Spleen (tissue), 11 donors: ENCODE data around the gene TRIM41. TPM values are rescaled to one million over a fixed set of nuclear protein-coding genes. Genes with fewer than 3 reads are reported as not detected.
"Not testable (repeated sequence)": the region's sequence is repeated elsewhere in the genome, so short reads cannot be mapped to it uniquely, and the experiment has no call there.

ENCODE experiments used
- DNase-seq: peaks from one replicate; pipeline ENCODE4 v3.0.0-alpha.2; 2020
- H3K27ac ChIP-seq, 8 donors: fragments of 200-600 bp; sonication (generic) in 7 of 8; 1 replicate in 4 of 8; 2 replicates in 4 of 8; pipeline versions ENCODE4 v1.5.0 to v1.8.0; 2016 to 2021; ENCODE audit warnings: inconsistent platforms in 4 of 8, mild to moderate bottlenecking in 4 of 8, moderate library complexity in 1 of 8
- H3K27me3 ChIP-seq, 7 donors: fragments of 200-600 bp; sonication (generic) in 6 of 7; replicated peaks in 1 of 7; 1 replicate in 4 of 7; 2 replicates in 3 of 7; pipeline versions ENCODE4 v1.5.0 to v1.8.0; 2016 to 2021; ENCODE audit warnings: inconsistent platforms in 3 of 7, mild to moderate bottlenecking in 1 of 7
- H3K36me3 ChIP-seq, 6 donors: fragments of 200-600 bp; sonication (generic) in 5 of 6; 1 replicate in 4 of 6; 2 replicates in 2 of 6; pipeline versions ENCODE4 v1.5.0 to v1.8.0; 2016 to 2021; ENCODE audit warnings: inconsistent platforms in 2 of 6
- H3K4me1 ChIP-seq, 6 donors: fragments of 200-600 bp; sonication (generic) in 5 of 6; 1 replicate in 3 of 6; 2 replicates in 3 of 6; pipeline versions ENCODE4 v1.5.0 to v1.8.0; 2016 to 2021; ENCODE audit warnings: inconsistent platforms in 3 of 6
- H3K4me3 ChIP-seq, 8 donors: fragments of 200-600 bp; sonication (generic) in 7 of 8; 1 replicate in 4 of 8; 2 replicates in 4 of 8; pipeline versions ENCODE4 v1.5.0 to v1.8.0; 2016 to 2021; ENCODE audit warnings: inconsistent platforms in 4 of 8, mild to moderate bottlenecking in 4 of 8, moderate library complexity in 2 of 8
- H3K9me3 ChIP-seq, 8 donors: fragments of 200-600 bp; sonication (generic) in 7 of 8; 1 replicate in 4 of 8; 2 replicates in 4 of 8; pipeline versions ENCODE4 v1.5.0 to v1.8.0; 2016 to 2021; ENCODE audit warnings: inconsistent platforms in 4 of 8
- POLR2A ChIP-seq, 3 donors: fragments of 450-650 bp; IDR thresholded peaks; one replicate each; pipeline ENCODE4 v1.5.1; 2017; ENCODE audit warnings: antibody characterized with exemption in 3 of 3, mild to moderate bottlenecking in 1 of 3
- POLR2AphosphoS5 ChIP-seq, 3 donors: sonication (generic); formaldehyde crosslinking; IDR thresholded peaks; one replicate each; pipeline ENCODE4 v1.5.1; 2017; ENCODE audit warnings: antibody characterized with exemption in 3 of 3
- WGBS, 5 donors: extraction: QIAGEN DNeasy Blood & Tissue Kit in 3 of 5; methylation state at CpG; one replicate each; pipeline versions ENCODE4 v1.1.5 to v1.1.7; 2013 to 2018; 5-methylcytosine and 5-hydroxymethylcytosine counted together
- intact Hi-C: fragments of 100-400 bp; cut with DNase I; formaldehyde crosslinking; loops from one replicate; pipeline ENCODE4 v1.15.0; 2023; ENCODE audit warnings: low total_unique reads
- polyA plus RNA-seq, 3 donors: library from polyadenylated mRNA; stranded (reverse); fragments of 200-250 nt; gene quantifications; one replicate each; pipeline ENCODE4 v1.2.1, GENCODE V29; 2013
- total RNA-seq, 7 donors: library from RNA; depleted of rRNA in 3 of 7; stranded (reverse); fragments of >200 nt in 3 of 7; fragmentation: NEBNext Ultra II Directional in 4 of 7; extraction: Animal tissue kit (Norgen Biotek cat#: 25700) in 4 of 7; gene quantifications; one replicate each; pipeline versions ENCODE4 v1.1.0 to v1.2.1, GENCODE V29; 2016 to 2021
- TF ChIP-seq, protein P1 (sequence below), 11 experiments: fragments of 200-600 bp in 7 of 11; fragments of 450-650 bp in 4 of 11; sonication (generic) in 4 of 11; IDR thresholded peaks in 8 of 11; conservative IDR thresholded peaks in 3 of 11; 1 replicate in 7 of 11; 2 replicates in 4 of 11; pipeline versions ENCODE4 v1.4.0 to v1.8.0; 2016 to 2021; ENCODE audit warnings: antibody characterized with exemption in 11 of 11, inconsistent platforms in 4 of 11, mild to moderate bottlenecking in 1 of 11
- donor health status: healthy with polysubstance abuse.
- donor health status: DM: no; HTN: no; CAD: no; lungs with moderate emphysema.
- donor health status: DM: no; HTN: no; CAD: no.
- donor health status: Bipolar disorder and iron deficiency.
- donor health status: healthy.
- donor health status: DM: no; HTN: no; CAD: no.
- donor health status: DM: yes; HTN: yes; CAD: no.

TRIM41 gene
- total and polyA plus RNA-seq, 10 donors: 12.5 to 34.1 (median 24.6) TPM

DNA sequence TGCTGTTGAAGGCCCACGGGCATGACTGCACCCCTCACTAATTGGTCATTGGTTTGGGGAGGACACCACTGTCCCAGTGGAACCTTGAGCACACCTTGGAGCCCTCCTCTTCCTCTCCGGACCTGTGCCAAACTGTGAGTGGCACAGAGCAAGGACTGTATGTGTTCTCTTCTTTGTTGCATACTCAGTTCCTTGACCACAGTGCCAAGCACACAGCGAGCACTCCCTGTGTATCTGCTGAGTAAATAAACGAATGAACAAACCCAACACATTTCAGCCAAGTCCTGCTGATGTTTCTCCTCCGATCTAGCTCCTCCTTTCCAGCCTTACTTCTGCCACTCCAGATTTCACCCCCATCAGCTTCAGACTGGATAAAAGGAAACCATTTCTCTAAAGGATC is 40.6 kb downstream of the TRIM41 start:
- no peaks in the 10 kb centered on the region for H3K27me3 ChIP-seq
- peaks cover 16 to 31% (median 24%) of the 10 kb centered on the region in 6 donors for H3K4me1 ChIP-seq
- no peaks in the 10 kb centered on the region for H3K9me3 ChIP-seq
- H3K27ac ChIP-seq: no peak overlapping the region
- WGBS, 5 donors: 75 to 95% (median 78%) methylated on average over 5 of the region's 5 CpGs
- intact Hi-C loops: no loop called here
- TF ChIP-seq POLR2AphosphoS5 (IDR thresholded peaks at IDR 0.05): no peak
- no peak for TF ChIP-seq POLR2A (IDR thresholded peaks at IDR 0.05)
- TF ChIP-seq, protein P1, sequence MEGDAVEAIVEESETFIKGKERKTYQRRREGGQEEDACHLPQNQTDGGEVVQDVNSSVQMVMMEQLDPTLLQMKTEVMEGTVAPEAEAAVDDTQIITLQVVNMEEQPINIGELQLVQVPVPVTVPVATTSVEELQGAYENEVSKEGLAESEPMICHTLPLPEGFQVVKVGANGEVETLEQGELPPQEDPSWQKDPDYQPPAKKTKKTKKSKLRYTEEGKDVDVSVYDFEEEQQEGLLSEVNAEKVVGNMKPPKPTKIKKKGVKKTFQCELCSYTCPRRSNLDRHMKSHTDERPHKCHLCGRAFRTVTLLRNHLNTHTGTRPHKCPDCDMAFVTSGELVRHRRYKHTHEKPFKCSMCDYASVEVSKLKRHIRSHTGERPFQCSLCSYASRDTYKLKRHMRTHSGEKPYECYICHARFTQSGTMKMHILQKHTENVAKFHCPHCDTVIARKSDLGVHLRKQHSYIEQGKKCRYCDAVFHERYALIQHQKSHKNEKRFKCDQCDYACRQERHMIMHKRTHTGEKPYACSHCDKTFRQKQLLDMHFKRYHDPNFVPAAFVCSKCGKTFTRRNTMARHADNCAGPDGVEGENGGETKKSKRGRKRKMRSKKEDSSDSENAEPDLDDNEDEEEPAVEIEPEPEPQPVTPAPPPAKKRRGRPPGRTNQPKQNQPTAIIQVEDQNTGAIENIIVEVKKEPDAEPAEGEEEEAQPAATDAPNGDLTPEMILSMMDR (IDR thresholded peaks at IDR 0.05 in 8 of 11, conservative IDR thresholded peaks at IDR 0.05 in 3 of 11): no peak
- no peak overlapping the region for H3K4me3 ChIP-seq
- H3K36me3 ChIP-seq: peaks cover 0 to 28% (median 10%) of the 10 kb centered on the region in 6 donors
- DNase-seq: no peak

GRCh38 chr5:181265092-181265671 is 42.1 kb downstream of the TRIM41 start:
- no peak for DNase-seq
- peaks cover under 1 to 15% (median 9%) of the 10 kb centered on the region in 6 donors for H3K4me1 ChIP-seq
- H3K9me3 ChIP-seq: no peaks in the 10 kb centered on the region
- intact Hi-C loops: no loop called here
- WGBS, 5 donors: 81 to 93% (median 89%) methylated on average over 15 to 18 of the region's 18 CpGs
- no peak overlapping the region for H3K4me3 ChIP-seq
- H3K27me3 ChIP-seq: no peaks in the 10 kb centered on the region
- no peak overlapping the region for H3K27ac ChIP-seq
- TF ChIP-seq, protein P1 (IDR thresholded peaks at IDR 0.05 in 8 of 11, conservative IDR thresholded peaks at IDR 0.05 in 3 of 11): no peak
- TF ChIP-seq POLR2AphosphoS5 (IDR thresholded peaks at IDR 0.05): peak in 1 of 3 donors; percentile 26
- H3K36me3 ChIP-seq: peaks cover 0 to 28% (median 10%) of the 10 kb centered on the region in 6 donors

DNA sequence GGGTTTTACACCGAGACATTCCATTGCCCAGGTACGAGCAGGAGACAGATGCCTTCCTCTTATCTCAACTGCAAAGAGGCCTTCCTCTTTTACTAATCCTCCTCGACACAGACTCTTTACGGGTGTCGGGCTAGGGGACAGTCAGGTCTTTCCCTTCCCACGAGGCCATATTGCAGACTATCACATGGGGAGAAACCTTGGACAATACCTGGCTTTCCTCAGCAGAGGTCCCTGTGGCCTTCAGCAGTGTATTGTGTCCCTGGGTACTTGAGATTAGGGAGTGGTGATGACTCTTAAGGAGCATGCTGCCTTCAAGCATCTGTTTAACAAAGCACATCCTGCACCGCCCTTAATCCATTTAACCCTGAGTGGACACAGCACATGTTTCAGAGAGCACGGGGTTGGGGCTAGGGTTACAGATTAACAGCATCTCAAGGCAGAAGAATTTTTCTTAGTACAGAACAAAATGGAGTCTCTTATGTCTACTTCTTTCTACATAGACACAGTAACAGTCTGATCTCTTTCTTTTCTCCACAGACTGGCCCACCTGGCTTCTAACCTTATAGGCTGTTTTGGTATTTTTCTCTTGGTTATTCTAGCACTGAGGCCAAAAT is 44.3 kb downstream of the TRIM41 start:
- H3K4me3 ChIP-seq, intact Hi-C loops, H3K4me1 ChIP-seq, H3K27ac ChIP-seq, H3K27me3 ChIP-seq, H3K9me3 ChIP-seq, DNase-seq: not testable (repeated sequence)
- peaks cover 0 to 28% (median 10%) of the 10 kb centered on the region in 6 donors for H3K36me3 ChIP-seq
- WGBS, 5 donors: 59 to 69% (median 62%) methylated on average over 8 of the region's 8 CpGs

DNA sequence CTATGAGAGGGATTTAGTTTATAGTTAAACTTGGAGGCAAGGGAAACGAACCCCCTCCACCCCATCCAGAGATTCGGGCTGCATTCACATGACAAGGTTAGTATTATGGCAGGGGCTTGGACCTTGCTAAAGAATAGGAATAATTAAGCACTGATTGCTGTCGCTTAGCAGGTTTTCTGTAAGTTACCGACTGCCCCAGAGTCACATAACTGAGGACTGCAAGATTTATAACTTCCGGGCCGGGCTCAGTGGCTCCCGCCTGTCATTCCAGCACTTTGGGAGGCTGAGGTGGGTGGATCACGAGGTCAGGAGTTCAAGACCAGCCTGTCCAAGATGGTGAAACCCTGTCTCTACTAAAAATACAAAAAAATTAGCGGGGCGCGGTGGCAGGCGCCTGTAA is 44.8 kb downstream of the TRIM41 start:
- intact Hi-C loops, DNase-seq, H3K9me3 ChIP-seq, H3K27me3 ChIP-seq, H3K27ac ChIP-seq, H3K4me3 ChIP-seq, H3K4me1 ChIP-seq: not testable (repeated sequence)
- 87 to 92% (median 90%) methylated on average over 12 of the region's 12 CpGs for WGBS, 5 donors
- peaks cover 0 to 25% (median 10%) of the 10 kb centered on the region in 6 donors for H3K36me3 ChIP-seq

GRCh38 chr5:181271081-181271480 is 48.0 kb downstream of the TRIM41 start:
- Histone ChIP-seq H3K9me3 (no peaks in the 10 kb centered on the region), H3K27ac (no peak overlapping the region), H3K4me1 (peaks cover 0 to 6% (median 0%) of the 10 kb centered on the region in 6 donors), H3K4me3 (no peak overlapping the region), H3K27me3 (no peaks in the 10 kb centered on the region), H3K36me3 (no peaks in the 10 kb centered on the region)
- intact Hi-C loops: no loop called here
- no peak for DNase-seq
- 90 to 94% (median 92%) methylated on average over 3 of the region's 3 CpGs for WGBS, 5 donors
- TF ChIP-seq POLR2AphosphoS5 (IDR thresholded peaks at IDR 0.05) (no peak), POLR2A (IDR thresholded peaks at IDR 0.05) (no peak)
- TF ChIP-seq, protein P1 (IDR thresholded peaks at IDR 0.05 in 8 of 11, conservative IDR thresholded peaks at IDR 0.05 in 3 of 11): no peak
